ENCODE data around the gene GSTCD. TPM values are rescaled to one million over a fixed set of nuclear protein-coding genes. Genes with fewer than 3 reads are reported as not detected.

The GSTCD gene
- polyA plus RNA-seq, 1 experiment = 4.6 TPM

DNA sequence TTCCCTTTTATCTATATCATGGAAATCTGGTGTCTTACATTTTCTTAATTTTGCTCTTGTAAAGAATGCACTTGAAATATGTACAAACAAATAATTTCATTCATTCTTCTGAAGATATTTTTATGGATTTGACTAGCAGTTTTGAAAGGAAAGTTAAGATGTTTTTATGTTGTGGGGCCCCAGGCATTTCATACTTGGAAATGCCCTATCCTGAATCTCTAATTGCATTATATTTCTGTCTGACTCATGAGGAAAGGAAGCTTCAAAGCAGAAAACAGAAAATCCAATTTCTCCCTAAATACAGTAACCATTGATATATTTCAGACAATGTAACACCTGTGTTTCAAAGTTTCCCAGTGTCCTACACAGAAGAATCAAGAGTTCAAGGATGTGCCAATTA is 113.5 kb downstream of the GSTCD start:
- ChIA-PET POLR2A (no interaction called here), CTCF (interaction anchor here (0.6 kb wide), 1 partner anchor 650 kb away, joined by 4 read pairs; no protein-coding TSS in a partner anchor)

DNA sequence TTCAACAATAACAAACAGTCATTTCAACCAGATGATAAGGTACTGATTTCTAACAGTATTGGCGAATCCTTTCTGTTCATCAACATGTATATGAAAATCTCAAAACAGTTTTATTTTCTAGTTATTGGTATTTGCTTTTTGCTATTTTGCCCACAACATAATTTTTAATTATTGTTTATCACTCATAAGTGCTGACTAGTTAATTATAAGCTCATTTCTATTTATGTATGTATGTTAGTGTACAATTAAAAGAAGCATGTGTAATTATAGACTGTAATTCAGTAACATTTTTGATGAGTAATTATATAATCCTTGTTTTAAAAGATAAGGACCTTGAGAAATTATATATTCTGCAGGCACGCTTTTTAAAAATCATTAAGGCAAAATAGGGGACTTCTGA is 119.5 kb downstream of the GSTCD start:
- CTCF ChIA-PET = no interaction called here
- no peak overlapping the region for H3K4me3 ChIP-seq (ENCODE audit: low read depth, low read length)
- H3K27me3 ChIP-seq (ENCODE audit: control insufficient read depth, insufficient read depth, low read length) = no peaks in the 10 kb centered on the region
- TF ChIP-seq, protein P1, sequence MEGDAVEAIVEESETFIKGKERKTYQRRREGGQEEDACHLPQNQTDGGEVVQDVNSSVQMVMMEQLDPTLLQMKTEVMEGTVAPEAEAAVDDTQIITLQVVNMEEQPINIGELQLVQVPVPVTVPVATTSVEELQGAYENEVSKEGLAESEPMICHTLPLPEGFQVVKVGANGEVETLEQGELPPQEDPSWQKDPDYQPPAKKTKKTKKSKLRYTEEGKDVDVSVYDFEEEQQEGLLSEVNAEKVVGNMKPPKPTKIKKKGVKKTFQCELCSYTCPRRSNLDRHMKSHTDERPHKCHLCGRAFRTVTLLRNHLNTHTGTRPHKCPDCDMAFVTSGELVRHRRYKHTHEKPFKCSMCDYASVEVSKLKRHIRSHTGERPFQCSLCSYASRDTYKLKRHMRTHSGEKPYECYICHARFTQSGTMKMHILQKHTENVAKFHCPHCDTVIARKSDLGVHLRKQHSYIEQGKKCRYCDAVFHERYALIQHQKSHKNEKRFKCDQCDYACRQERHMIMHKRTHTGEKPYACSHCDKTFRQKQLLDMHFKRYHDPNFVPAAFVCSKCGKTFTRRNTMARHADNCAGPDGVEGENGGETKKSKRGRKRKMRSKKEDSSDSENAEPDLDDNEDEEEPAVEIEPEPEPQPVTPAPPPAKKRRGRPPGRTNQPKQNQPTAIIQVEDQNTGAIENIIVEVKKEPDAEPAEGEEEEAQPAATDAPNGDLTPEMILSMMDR (IDR thresholded peaks at IDR 0.05; ENCODE audit: insufficient read depth, low read depth, low read length) = no peak
- no peaks in the 10 kb centered on the region for H3K36me3 ChIP-seq (ENCODE audit: control insufficient read depth, insufficient read depth, low read length)
- POLR2A ChIA-PET = no interaction called here
- DNase-seq (ENCODE audit: low read depth) = no peak

More for the DNA sequence above, 113.5 kb downstream of the GSTCD start:
- DNase-seq (ENCODE audit: low read depth) = no peak
- Histone ChIP-seq H3K27me3 (ENCODE audit: control insufficient read depth, insufficient read depth, low read length) (no peaks in the 10 kb centered on the region), H3K36me3 (ENCODE audit: control insufficient read depth, insufficient read depth, low read length) (no peaks in the 10 kb centered on the region), H3K4me3 (ENCODE audit: low read depth, low read length) (no peak overlapping the region)
- TF ChIP-seq, protein P1 (IDR thresholded peaks at IDR 0.05; ENCODE audit: insufficient read depth, low read depth, low read length) = no peak

DNA sequence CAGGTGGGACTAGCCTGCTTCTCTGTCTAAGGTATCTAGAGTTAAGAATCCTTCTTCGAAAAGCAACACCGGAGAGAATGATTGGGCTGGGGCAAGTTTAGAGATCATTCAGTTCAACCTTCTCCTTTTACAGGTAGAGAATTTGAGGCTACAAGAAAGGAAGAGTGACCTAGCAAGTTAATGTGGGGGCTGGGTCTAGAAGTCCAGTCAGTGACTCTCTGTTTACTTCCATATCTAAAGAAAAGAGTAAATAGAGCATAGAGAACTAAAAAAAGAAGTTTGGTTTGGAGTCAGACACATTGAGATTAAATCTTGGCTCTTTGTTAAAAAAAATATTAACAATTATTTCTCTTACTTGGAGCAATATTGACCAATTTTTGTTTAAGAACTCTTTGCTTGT is 122.6 kb downstream of the GSTCD start:
- TF ChIP-seq, protein P1 (IDR thresholded peaks at IDR 0.05; ENCODE audit: insufficient read depth, low read depth, low read length) = no peak
- ChIA-PET CTCF (interaction anchor here (1.8 kb wide), 1 partner anchor 9 kb away, joined by 6 read pairs; no protein-coding TSS in a partner anchor), POLR2A (no interaction called here)
- Histone ChIP-seq H3K36me3 (ENCODE audit: control insufficient read depth, insufficient read depth, low read length) (no peaks in the 10 kb centered on the region; the same call in 1 of the 2 replicates), H3K4me3 (ENCODE audit: low read depth, low read length) (no peak overlapping the region), H3K27me3 (ENCODE audit: control insufficient read depth, insufficient read depth, low read length) (no peaks in the 10 kb centered on the region)
- DNase-seq (ENCODE audit: low read depth) = no peak

DNA sequence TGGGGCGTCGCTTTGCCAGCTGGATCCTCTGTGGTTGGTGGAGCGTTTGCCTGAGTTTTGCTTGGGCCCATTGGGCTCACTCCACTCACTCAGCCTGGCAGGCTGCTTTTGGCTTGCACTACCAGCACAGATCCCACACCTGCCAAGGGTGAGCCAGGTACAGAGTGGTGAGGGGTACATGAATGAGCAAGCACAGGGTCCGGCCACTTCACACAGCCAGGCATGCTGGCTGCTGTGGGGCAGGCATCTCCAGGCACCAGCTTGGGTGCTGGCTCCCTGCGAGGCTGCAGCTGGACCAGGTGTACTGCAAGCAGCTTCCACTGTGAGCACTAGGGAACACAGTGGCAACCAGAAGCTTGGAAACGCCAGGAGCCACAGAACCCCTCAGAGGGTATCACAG is 126.6 kb downstream of the GSTCD start:
- TF ChIP-seq, protein P1 (IDR thresholded peaks at IDR 0.05; ENCODE audit: insufficient read depth, low read depth, low read length) = no peak

DNA sequence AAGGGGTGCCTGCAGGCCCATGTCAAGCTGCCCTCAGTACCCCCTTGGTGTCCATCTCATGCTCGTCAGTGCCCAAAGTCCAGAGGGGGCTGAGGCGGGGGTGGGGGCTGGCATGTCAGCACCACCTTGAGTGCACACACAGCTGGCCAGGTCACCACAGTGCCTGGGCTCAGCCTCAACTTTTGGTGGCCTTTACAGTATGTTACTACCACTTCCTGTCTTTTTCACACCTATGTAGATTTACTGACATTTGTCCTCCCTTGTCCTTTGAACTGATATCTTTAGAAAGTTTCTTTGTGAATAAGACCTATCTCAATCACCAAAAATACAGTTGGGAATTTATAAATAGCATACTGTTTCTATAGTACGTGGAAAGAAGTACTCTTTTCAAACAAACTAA is 128.0 kb downstream of the GSTCD start:
- CTCF ChIA-PET = no interaction called here
- Histone ChIP-seq H3K4me3 (ENCODE audit: low read depth, low read length) (no peak overlapping the region), H3K27me3 (ENCODE audit: control insufficient read depth, insufficient read depth, low read length) (no peaks in the 10 kb centered on the region), H3K36me3 (ENCODE audit: control insufficient read depth, insufficient read depth, low read length) (no peaks in the 10 kb centered on the region; the same call in 1 of the 2 replicates)
- DNase-seq (ENCODE audit: low read depth) = no peak
- POLR2A ChIA-PET = no interaction called here
- TF ChIP-seq, protein P1 (IDR thresholded peaks at IDR 0.05; ENCODE audit: insufficient read depth, low read depth, low read length) = no peak

More for the DNA sequence above, 126.6 kb downstream of the GSTCD start:
- POLR2A ChIA-PET = no interaction called here
- Histone ChIP-seq H3K4me3 (ENCODE audit: low read depth, low read length) (no peak overlapping the region), H3K36me3 (ENCODE audit: control insufficient read depth, insufficient read depth, low read length) (no peaks in the 10 kb centered on the region; the same call in 1 of the 2 replicates), H3K27me3 (ENCODE audit: control insufficient read depth, insufficient read depth, low read length) (no peaks in the 10 kb centered on the region)
- no peak for DNase-seq (ENCODE audit: low read depth)
- CTCF ChIA-PET = no interaction called here

Data from BJ (cell line).